Measurements from ENCODE around the gene ART5. TPM values are rescaled to one million over a fixed set of nuclear protein-coding genes. Genes with fewer than 3 reads are reported as not detected.

The ART5 gene
- total RNA-seq, 2 experiments from 2014 or later: not detected

- POLR2A ChIA-PET: no interaction called here
- no peaks in the 10 kb centered on the region for H3K27me3 Mint-ChIP-seq
- intact Hi-C loops (cut with micrococcal nuclease): no loop called here
- H3K9me3 Mint-ChIP-seq: no peaks in the 10 kb centered on the region
- H3K36me3 Mint-ChIP-seq: no peaks in the 10 kb centered on the region
- H3K4me1 Mint-ChIP-seq (ENCODE audit: low read depth): peaks cover 6% of the 10 kb centered on the region
- DNase-seq: no peak
- CTCF ChIA-PET: no interaction called here
- no peak overlapping the region for H3K4me3 Mint-ChIP-seq
- no peak overlapping the region for H3K27ac Mint-ChIP-seq
These were observed 14.5 kb downstream of the ART5 start for GRCh38 chr11:3627291-3627690.

- Mint-ChIP-seq H3K27ac (no peak overlapping the region), H3K4me3 (no peak overlapping the region), H3K9me3 (no peaks in the 10 kb centered on the region), H3K36me3 (no peaks in the 10 kb centered on the region), H3K4me1 (ENCODE audit: low read depth) (peaks cover 4% of the 10 kb centered on the region), H3K27me3 (no peaks in the 10 kb centered on the region)
- intact Hi-C loops (cut with micrococcal nuclease): no loop called here
- POLR2A ChIA-PET: no interaction called here
- peak; percentile 14 for DNase-seq
- CTCF ChIA-PET: interaction anchor here (0.8 to 1.1 kb wide), 2 partner anchors 16 to 285 kb away, joined by 3 to 5 read pairs; no protein-coding TSS in a partner anchor
These were observed 15.4 kb downstream of the ART5 start for GRCh38 chr11:3626250-3626960.

GRCh38 chr11:3623767-3624458, 17.9 kb downstream of the ART5 start:
- Mint-ChIP-seq H3K27me3 (no peaks in the 10 kb centered on the region), H3K36me3 (no peaks in the 10 kb centered on the region), H3K9me3 (no peaks in the 10 kb centered on the region), H3K27ac (no peak overlapping the region), H3K4me1 (ENCODE audit: low read depth) (peaks cover 4% of the 10 kb centered on the region), H3K4me3 (no peak overlapping the region)
- intact Hi-C loops (cut with micrococcal nuclease): no loop called here
- no peak for DNase-seq
- ChIA-PET CTCF (interaction anchor here (0.9 to 1.0 kb wide), 2 partner anchors 14 to 148 kb away, joined by 3 read pairs; no protein-coding TSS in a partner anchor), POLR2A (no interaction called here)

GRCh38 chr11:3623121-3623520, 18.7 kb downstream of the ART5 start:
- peaks cover 4% of the 10 kb centered on the region for H3K4me1 Mint-ChIP-seq (ENCODE audit: low read depth)
- H3K27ac Mint-ChIP-seq: no peak overlapping the region

GRCh38 chr11:3622521-3622920, 19.3 kb downstream of the ART5 start:
- Mint-ChIP-seq H3K9me3 (no peaks in the 10 kb centered on the region), H3K36me3 (no peaks in the 10 kb centered on the region), H3K4me1 (ENCODE audit: low read depth) (peaks cover 4% of the 10 kb centered on the region), H3K27ac (no peak overlapping the region), H3K27me3 (no peaks in the 10 kb centered on the region), H3K4me3 (no peak overlapping the region)
- intact Hi-C loops (cut with micrococcal nuclease): no loop called here
- DNase-seq: no peak
- POLR2A ChIA-PET: no interaction called here
- CTCF ChIA-PET: no interaction called here

More at GRCh38 chr11:3623121-3623520, 18.7 kb downstream of the ART5 start:
- ChIA-PET POLR2A (no interaction called here), CTCF (interaction anchor here (0.9 kb wide), 1 partner anchor 14 kb away, joined by 3 read pairs; no protein-coding TSS in a partner anchor)
- no peaks in the 10 kb centered on the region for H3K9me3 Mint-ChIP-seq
- no peaks in the 10 kb centered on the region for H3K36me3 Mint-ChIP-seq
- no peak for DNase-seq
- no peak overlapping the region for H3K4me3 Mint-ChIP-seq
- H3K27me3 Mint-ChIP-seq: no peaks in the 10 kb centered on the region
- intact Hi-C loops (cut with micrococcal nuclease): no loop called here

GRCh38 chr11:3617990-3618389, 23.8 kb downstream of the ART5 start:
- intact Hi-C loops (cut with micrococcal nuclease): no loop called here
- Mint-ChIP-seq H3K36me3 (no peaks in the 10 kb centered on the region), H3K27me3 (no peaks in the 10 kb centered on the region), H3K9me3 (no peaks in the 10 kb centered on the region), H3K4me1 (ENCODE audit: low read depth) (peaks cover 13% of the 10 kb centered on the region), H3K4me3 (no peak overlapping the region), H3K27ac (no peak overlapping the region)
- CTCF ChIA-PET: interaction anchor here (1.1 kb wide), 1 partner anchor 8 kb away, joined by 3 read pairs; no protein-coding TSS in a partner anchor
- no peak for DNase-seq
- POLR2A ChIA-PET: no interaction called here

- intact Hi-C loops (cut with micrococcal nuclease): no loop called here
- no peak overlapping the region for H3K27ac Mint-ChIP-seq
- CTCF ChIA-PET: no interaction called here
These were observed 24.9 kb downstream of the ART5 start for GRCh38 chr11:3616721-3617460.

GRCh38 chr11:3615998-3616397, 25.8 kb downstream of the ART5 start:
- H3K4me3 Mint-ChIP-seq: no peak overlapping the region
- no peaks in the 10 kb centered on the region for H3K27me3 Mint-ChIP-seq
- peaks cover 13% of the 10 kb centered on the region for H3K4me1 Mint-ChIP-seq (ENCODE audit: low read depth)
- CTCF ChIA-PET: interaction anchor here (1.2 to 1.9 kb wide), 2 partner anchors 35 to 207 kb away, joined by 3 to 5 read pairs; no protein-coding TSS in a partner anchor
- intact Hi-C loops (cut with micrococcal nuclease): no loop called here
- no peaks in the 10 kb centered on the region for H3K36me3 Mint-ChIP-seq
- peaks cover 5% of the 10 kb centered on the region for H3K9me3 Mint-ChIP-seq
- DNase-seq: no peak
- no peak overlapping the region for H3K27ac Mint-ChIP-seq
- POLR2A ChIA-PET: no interaction called here

More at GRCh38 chr11:3616721-3617460, 24.9 kb downstream of the ART5 start:
- POLR2A ChIA-PET: no interaction called here
- no peak overlapping the region for H3K4me3 Mint-ChIP-seq
- H3K27me3 Mint-ChIP-seq: no peaks in the 10 kb centered on the region
- peaks cover 4% of the 10 kb centered on the region for H3K9me3 Mint-ChIP-seq
- H3K36me3 Mint-ChIP-seq: no peaks in the 10 kb centered on the region
- DNase-seq: no peak
- peaks cover 13% of the 10 kb centered on the region for H3K4me1 Mint-ChIP-seq (ENCODE audit: low read depth)

GRCh38 chr11:3614742-3615171, 27.0 kb downstream of the ART5 start:
- intact Hi-C loops (cut with micrococcal nuclease): no loop called here
- no peak overlapping the region for H3K4me3 Mint-ChIP-seq
- ChIA-PET CTCF (interaction anchor here (1.2 to 1.9 kb wide), 2 partner anchors 34 to 206 kb away, joined by 3 to 5 read pairs; no protein-coding TSS in a partner anchor), POLR2A (no interaction called here)
- H3K27me3 Mint-ChIP-seq: no peaks in the 10 kb centered on the region
- H3K36me3 Mint-ChIP-seq: no peaks in the 10 kb centered on the region
- H3K9me3 Mint-ChIP-seq: peaks cover 5% of the 10 kb centered on the region
- H3K27ac Mint-ChIP-seq: no peak overlapping the region
- H3K4me1 Mint-ChIP-seq (ENCODE audit: low read depth): peaks cover 13% of the 10 kb centered on the region
- DNase-seq: peak; percentile 78

GRCh38 chr11:3613998-3614741, 27.6 kb downstream of the ART5 start:
- intact Hi-C loops (cut with micrococcal nuclease): no loop called here
- POLR2A ChIA-PET: no interaction called here
- peaks cover 13% of the 10 kb centered on the region for H3K4me1 Mint-ChIP-seq (ENCODE audit: low read depth)
- H3K27ac Mint-ChIP-seq: no peak overlapping the region
- H3K4me3 Mint-ChIP-seq: no peak overlapping the region
- H3K9me3 Mint-ChIP-seq: peaks cover 5% of the 10 kb centered on the region
- H3K36me3 Mint-ChIP-seq: no peaks in the 10 kb centered on the region
- no peaks in the 10 kb centered on the region for H3K27me3 Mint-ChIP-seq
- CTCF ChIA-PET: interaction anchor here (1.9 kb wide), 1 partner anchor 206 kb away, joined by 5 read pairs; no protein-coding TSS in a partner anchor
- DNase-seq: no peak

- Mint-ChIP-seq H3K36me3 (no peaks in the 10 kb centered on the region), H3K27me3 (no peaks in the 10 kb centered on the region), H3K4me1 (ENCODE audit: low read depth) (peaks cover 13% of the 10 kb centered on the region), H3K9me3 (peaks cover 5% of the 10 kb centered on the region), H3K4me3 (no peak overlapping the region), H3K27ac (no peak overlapping the region)
- intact Hi-C loops (cut with micrococcal nuclease): no loop called here
- POLR2A ChIA-PET: no interaction called here
- CTCF ChIA-PET: interaction anchor here (2.6 kb wide), 1 partner anchor 135 kb away, joined by 7 read pairs; no protein-coding TSS in a partner anchor
- no peak for DNase-seq
These were observed 29.7 kb downstream of the ART5 start for GRCh38 chr11:3611976-3612678.
